GM21423 (cell line): ENCODE results near the gene CFAP251.
"Not testable (repeated sequence)": the region's sequence is repeated elsewhere in the genome, so short reads cannot be mapped to it uniquely, and the experiment has no call there.

Experiments
- ATAC-seq: cut with Tn5 transposase; IDR thresholded peaks from one replicate; pipeline ENCODE4 v1.9.1; 2021; ENCODE audit warnings: mild to moderate bottlenecking, moderate library complexity; ENCODE audit not compliant: unreplicated experiment

Gene CFAP251

DNA sequence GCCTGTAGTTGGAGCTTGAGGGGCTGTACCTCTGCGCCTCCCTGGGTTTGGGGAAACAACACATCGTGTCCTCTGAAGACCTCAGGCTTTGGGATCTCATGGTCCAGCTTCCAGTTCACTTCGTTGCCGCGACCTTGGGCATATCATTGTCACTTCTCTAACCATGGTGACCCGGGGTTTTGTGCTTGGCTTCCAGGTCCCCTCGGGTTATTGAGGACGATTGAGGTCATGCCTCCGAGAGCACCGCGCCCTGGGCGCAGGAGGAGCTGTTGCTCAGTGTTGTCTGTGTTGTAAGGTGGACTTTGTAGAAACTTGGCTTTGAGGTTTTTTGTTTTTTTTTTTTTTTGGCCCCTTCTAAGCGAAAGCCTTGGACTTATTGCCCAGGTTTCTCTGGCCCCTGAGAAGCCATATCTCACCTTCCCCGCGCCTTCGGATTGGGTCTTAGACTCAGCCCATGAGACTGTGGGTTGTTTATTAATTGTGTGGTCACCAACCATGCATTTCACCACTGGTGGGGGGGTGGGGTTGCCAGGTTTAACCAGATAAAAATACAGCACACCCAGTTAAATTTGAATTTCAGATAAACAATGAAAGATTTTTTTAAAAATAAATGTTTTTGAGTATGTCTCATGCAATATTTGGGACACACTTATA lies 105.9 kb downstream of the CFAP251 start:
- ATAC-seq, result no peak

DNA sequence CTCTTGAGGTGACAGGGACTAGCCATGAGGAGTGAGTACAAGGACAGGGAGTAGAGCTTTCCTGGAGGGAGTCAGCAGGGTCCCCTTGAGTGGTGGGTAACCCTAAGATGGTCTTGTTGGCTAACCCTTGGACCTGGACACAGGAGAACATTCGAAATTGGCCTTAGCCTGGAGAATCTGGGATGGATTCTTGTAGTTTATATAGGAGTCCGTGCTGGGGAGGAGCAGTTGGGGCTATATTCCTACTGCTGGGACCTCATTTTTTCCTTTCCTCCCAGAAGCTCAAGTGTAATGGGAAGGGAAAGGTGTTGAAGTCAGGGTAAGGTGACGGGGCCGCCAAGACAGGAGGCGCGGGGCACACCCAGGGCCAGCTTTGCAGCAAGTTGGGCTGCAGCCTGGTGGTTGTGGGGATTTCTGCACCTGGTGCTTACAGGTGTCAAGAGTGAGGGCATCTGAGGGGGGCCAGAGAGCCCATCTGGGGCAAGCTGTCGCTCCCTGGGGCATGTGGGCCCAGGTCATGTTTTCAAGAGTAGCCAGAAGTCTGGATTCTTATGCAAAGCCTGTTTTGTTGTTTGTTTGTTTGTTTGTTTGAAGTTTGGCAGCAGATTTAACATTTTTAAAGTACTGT lies 108.4 kb downstream of the CFAP251 start:
- ATAC-seq, result no peak

DNA sequence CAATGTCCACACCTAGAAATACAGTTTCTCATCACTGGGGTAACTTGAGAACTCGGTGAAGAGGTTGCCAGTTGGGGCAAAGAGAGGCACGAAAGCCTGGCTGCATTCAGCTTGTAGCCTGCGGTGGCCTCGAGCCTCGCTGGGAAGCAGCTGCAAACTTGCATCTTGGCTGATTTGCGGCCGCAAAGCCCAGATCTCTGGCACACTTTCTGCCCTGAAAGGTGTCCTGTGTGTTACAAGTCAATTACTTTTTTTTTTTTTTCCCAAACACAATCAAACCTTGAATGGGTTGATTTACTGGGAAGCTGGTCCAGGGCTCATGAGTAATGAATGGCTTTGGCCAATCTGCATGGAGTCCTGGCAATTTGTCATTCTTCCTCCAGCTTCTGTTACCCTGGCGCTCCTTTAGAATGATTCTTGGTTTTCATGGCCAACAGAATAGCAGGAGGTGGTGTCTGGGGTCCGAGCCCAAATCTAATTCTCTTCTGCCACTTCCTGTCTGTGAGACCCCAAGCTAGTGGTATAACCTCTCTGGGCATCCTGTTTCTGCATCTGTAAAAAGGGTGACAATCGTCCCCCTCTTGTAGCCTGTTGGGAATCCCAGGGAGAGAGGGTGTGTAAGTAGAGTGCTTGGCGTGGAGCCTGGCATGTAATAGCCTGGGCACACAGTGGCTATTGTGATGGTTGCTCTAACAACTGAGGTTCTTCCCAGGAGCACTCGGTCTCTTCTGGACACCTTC lies 109.9 kb downstream of the CFAP251 start:
- no peak for ATAC-seq

DNA sequence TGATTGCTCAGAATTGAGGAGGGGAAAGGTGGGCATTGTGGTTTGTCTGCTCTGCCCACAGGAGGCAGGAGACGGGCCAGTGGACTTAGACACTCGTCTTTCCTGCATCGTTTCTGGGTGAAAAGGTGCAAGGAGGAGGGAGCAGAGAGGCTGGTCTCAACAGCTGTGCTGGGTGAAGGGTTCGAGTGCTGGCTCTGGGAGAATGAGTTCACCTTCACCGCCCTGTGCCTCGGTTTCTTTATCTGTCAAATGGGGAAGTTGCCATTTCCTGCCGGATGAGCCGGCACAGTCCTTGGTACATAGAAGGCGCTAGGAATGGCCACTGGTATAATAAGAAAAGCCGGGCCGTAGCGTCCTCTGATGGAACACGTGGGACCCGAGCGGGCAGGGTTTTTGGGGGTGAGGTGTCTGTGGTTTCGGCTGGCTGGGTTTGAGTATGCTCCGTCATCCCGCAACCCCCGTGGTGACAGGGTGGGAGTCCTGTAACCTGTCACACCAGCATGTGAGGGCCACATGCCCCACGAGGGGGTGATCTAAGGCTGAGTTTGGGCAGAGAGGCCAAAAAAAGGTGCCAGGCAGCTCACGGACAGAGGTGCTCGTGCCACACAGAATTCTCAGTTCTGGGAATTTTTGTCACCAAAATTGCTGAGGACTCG lies 110.6 kb downstream of the CFAP251 start:
- no peak for ATAC-seq

DNA sequence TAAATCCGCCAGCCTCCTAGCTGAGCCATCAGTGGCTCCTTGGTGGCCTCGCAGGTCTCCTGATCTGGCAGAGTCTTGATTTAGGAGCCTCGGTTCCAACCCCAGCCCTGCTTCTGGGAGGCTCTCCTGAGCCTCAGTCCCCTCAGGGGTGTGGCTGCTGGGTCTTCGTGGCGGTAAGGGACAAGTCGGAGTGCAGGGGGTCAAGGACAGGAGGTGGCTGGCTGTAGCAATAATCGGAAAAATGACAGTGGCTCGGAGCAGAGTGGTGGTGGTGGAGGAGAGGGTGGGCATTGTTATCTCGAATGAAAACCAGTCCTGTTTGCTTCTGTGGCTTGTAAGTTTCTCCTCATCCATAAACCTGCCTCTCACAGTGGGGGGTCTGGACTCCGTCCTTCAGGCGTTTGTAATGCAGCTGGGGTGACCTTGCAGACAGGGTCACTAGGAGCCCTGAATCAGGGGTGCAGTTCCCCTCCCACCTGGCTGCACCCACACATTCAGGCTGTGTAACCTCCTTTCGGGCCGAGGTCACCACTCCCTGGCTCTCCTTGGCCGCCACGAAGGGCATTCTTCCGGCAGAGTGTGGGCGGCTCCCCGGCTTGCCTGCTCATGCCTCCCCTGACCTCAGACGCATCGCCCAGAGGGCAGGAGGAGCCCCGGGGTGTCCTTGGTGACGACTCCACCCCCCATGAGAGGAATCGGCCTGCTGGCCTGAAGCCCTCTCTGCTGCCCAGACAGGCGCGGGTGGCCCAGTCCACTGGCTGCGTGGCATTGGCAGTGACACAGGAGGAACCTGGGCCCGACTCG lies 111.4 kb downstream of the CFAP251 start:
- no peak for ATAC-seq

- no peak for ATAC-seq
Measured at GRCh38 chr12:122030424-122031035, 112.1 kb downstream of the CFAP251 start.

GRCh38 chr12:122031342-122032216 lies 113.2 kb downstream of the CFAP251 start:
- ATAC-seq, result no peak

DNA sequence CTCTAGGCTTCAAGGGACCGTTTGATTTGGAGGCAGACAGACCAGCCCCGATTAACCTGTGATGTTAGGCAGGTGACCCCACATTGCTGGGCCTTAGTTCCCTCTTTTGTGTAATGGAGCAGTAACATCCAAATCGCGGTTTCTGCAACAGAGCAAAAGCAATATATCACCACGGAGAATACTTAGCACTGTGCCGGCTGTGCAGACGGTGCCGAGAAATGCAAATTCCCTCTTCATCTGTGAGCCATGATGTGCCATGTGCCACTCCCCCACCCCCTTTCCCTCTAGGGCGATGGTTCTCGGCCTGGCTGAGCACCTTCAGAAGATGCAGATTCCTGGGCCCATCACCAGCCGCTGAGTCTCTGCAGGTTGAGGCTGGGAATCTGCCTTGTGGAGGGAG lies 114.2 kb downstream of the CFAP251 start:
- no peak for ATAC-seq

DNA sequence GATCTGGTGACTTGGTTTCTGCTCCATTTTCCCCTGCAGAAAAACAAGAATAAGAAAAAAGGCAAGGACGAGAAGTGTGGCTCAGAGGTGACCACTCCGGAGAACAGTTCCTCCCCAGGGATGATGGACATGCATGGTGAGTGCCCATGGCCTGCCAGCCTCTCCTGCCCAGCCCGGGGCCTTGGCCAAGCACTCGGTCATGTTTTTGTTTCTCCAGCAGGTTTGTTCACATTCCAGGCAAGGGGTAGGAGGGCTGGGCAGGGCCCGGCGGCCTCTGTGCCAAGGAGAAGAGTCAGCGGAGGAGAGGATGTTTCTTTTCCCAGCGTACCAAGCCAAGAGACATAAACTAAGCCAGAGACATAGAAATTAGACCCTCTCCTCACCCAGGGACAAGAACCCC lies 116.9 kb downstream of the CFAP251 start:
- ATAC-seq, result no peak

GRCh38 chr12:122036153-122036552 lies 117.8 kb downstream of the CFAP251 start:
- no peak for ATAC-seq

- no peak for ATAC-seq
Measured at GRCh38 chr12:122040579-122041386, 122.4 kb downstream of the CFAP251 start.

GRCh38 chr12:122041458-122041857 lies 123.1 kb downstream of the CFAP251 start:
- not testable (repeated sequence) for ATAC-seq

- no peak for ATAC-seq
Measured at GRCh38 chr12:122042910-122043309, 124.5 kb downstream of the CFAP251 start.

DNA sequence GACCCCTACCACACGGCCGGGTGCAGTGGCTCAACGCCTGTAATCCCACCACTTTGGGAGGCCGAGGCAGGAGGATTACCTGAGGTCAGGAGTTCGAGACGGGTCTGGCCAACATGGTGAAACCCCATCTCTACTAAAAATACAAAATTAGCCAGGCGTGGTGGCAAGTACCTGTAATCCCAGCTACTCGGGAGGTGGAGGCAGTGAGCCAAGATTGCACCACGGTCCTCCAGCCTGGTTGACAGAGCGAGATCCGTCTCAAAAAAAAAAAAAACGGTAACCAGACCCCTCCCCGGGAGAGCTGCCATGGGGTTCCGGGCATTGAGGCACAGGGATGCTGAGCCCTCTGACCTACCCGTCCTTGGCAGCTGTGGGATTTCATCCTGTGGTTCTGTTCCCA lies 125.1 kb downstream of the CFAP251 start:
- no peak for ATAC-seq

DNA sequence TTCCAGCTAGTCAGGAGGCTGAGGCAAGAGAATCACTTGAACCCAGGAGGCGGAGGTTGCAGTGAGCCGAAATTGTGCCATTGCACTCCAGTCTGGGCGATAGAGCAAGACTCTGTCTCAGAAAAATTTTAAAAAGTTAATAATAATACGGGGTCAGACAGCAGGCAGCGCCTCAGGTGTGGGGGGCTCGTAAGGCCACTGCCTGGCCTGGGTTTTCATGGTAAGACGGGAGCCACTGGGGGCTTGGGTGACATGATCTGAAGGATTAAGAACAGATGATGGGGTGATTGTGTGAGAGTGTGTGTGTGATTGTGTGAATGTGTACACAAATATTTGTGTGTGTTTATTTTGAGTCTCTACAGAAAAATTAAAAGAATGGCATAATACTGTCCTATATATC lies 126.9 kb downstream of the CFAP251 start:
- no peak for ATAC-seq

DNA sequence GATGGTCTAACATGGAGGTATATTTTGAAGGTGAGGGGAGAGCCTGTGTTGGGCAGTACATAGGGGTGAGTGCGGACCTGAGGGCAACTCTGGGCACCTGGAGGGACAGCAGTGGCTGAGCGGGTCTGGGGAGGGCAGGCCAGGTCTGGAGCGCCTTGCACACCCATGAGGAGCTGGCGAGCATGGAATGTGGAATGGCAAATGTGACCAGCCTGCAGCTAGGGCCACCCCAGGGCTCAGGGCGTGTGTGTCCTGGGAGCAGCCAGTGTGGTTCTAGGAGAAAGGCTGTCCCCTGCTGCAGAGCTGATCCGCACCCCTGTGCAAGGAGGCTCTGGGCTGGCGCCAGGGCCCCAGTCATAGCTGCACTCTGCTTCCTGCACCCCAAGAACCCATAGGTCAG lies 127.8 kb downstream of the CFAP251 start:
- ATAC-seq, result no peak

DNA sequence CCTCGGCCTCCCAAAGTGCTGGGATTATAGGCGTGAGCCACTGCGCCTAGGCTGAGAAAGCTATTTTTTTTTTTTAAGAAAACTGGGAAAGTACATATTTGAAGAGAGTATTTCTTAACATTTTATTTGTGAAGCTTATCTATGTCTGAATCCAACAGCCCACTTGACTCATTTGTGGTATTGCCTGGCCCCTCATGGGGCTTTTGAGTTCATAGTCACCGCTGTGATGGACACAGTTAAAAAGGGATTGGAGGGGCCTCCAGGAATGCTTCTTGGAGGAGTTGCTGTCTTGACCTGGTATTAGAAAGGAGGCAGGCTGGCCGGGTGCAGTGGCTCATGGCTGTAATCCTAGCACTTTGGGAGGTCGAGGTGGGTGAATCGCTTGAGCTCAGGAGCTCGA lies 129.8 kb downstream of the CFAP251 start:
- no peak for ATAC-seq

- no peak for ATAC-seq
Measured at GRCh38 chr12:122049827-122050226, 131.4 kb downstream of the CFAP251 start.

GRCh38 chr12:122050706-122051105 lies 132.3 kb downstream of the CFAP251 start:
- no peak for ATAC-seq
